Keratinocyte (primary cell): Measurements from ENCODE around the gene ZNF680.

Experiments used
- CTCF ChIP-seq, 3 experiments: IDR thresholded peaks in 1 of 3; conservative IDR thresholded peaks in 1 of 3; optimal IDR thresholded peaks in 1 of 3; 2 replicates in 2 of 3; 3 replicates in 1 of 3; pipeline versions ENCODE3 to v1.5.1; 2011; ENCODE audit warnings: low read length in 3 of 3, mild to moderate bottlenecking in 3 of 3, moderate library complexity in 2 of 3, control low read depth in 1 of 3, inconsistent platforms in 1 of 3; ENCODE audit not compliant: insufficient read depth in 2 of 3; ENCODE audit errors: extremely low read depth in 1 of 3
- EZH2 ChIP-seq: IDR thresholded peaks from one replicate; pipeline ENCODE4 v1.6.1; 2012; ENCODE audit warnings: inconsistent platforms, mild to moderate bottlenecking, low read length, moderate library complexity

DNA sequence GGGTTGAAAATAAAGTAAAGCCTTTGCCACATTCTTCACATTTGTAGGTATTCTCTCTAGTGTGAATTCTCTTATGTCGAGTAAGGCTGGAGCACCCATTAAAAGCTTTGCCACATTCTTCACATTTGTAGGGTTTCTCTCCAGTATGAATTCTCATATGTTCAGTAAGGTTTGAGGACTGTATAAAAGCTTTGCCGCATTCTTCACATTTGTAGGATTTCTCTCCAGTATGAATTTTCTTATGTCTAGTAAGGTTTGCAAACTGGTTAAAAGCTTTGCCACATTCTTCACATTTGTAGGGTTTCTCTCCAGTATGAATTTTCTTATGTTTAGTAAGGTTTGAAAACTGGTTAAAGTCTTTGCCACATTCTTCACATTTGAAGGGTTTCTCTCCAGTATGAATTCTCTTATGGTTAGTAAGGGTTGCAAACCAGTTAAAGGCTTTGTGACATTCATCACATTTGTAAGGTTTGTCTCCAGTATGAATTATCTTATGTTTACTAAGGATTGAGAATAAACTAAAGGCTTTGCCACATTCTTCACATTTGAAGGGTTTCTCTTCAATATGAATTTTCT lies 41.4 kb downstream of the ZNF680 start:
- TF ChIP-seq CTCF (optimal IDR thresholded peaks at IDR 0.05 in 1 of 3, IDR thresholded peaks at IDR 0.05 in 1 of 3, conservative IDR thresholded peaks at IDR 0.05 in 1 of 3; ENCODE audit: extremely low read depth in 1 of 3, insufficient read depth in 2 of 3, low read length in 3 of 3) (no peak), EZH2 (no peak)
